ENCODE results near the gene NARS2. TPM values are rescaled to one million over a fixed set of nuclear protein-coding genes. Genes with fewer than 3 reads are reported as not detected.

Gene NARS2
- total and polyA plus RNA-seq, 9 donors = 13.2 to 24.5 (median 17.1) TPM

DNA sequence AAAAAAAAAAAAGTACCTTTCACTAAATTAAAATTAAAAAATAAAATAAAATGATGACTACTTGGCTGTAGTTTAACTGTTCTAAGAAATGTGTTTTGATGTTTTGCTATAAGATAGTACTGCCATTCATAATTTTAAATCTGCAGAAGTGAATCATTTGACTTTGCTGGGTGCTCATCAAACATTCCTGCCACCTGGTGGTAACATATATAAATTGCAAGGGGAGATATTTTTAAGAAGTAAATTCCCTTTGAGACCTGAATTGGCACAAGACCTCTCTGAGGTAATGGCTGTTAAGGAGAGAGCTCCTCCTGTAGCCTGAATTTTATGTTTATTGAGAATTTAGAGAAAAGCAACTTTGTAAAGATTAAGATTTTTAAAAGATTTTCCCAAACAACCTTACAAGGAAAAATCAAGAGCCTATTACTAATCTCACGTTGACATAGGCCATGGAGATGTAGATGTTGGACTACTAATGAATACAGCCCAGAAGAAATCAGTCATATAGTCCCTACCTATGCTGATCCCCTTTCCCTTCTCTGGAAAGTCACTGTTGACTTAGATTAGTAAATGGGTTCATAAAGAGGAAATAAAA lies 11.9 kb upstream of the NARS2 start:
- Histone ChIP-seq H3K36me3 (no peaks in the 10 kb centered on the region), H3K27ac (no peak overlapping the region), H3K4me1 (ENCODE audit: insufficient read depth) (no peaks in the 10 kb centered on the region), H3K4me3 (no peak overlapping the region), H3K9me3 (no peaks in the 10 kb centered on the region), H3K27me3 (no peaks in the 10 kb centered on the region)
- intact Hi-C loops (cut with DNase I) = no loop called here
- TF ChIP-seq EP300 (IDR thresholded peaks at IDR 0.05) (no peak), POLR2A (IDR thresholded peaks at IDR 0.05) (no peak)
- TF ChIP-seq, protein P1, sequence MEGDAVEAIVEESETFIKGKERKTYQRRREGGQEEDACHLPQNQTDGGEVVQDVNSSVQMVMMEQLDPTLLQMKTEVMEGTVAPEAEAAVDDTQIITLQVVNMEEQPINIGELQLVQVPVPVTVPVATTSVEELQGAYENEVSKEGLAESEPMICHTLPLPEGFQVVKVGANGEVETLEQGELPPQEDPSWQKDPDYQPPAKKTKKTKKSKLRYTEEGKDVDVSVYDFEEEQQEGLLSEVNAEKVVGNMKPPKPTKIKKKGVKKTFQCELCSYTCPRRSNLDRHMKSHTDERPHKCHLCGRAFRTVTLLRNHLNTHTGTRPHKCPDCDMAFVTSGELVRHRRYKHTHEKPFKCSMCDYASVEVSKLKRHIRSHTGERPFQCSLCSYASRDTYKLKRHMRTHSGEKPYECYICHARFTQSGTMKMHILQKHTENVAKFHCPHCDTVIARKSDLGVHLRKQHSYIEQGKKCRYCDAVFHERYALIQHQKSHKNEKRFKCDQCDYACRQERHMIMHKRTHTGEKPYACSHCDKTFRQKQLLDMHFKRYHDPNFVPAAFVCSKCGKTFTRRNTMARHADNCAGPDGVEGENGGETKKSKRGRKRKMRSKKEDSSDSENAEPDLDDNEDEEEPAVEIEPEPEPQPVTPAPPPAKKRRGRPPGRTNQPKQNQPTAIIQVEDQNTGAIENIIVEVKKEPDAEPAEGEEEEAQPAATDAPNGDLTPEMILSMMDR (IDR thresholded peaks at IDR 0.05) = no peak
- WGBS, 3 donors = 92 to 97% (median 93%) methylated on average over 1 of the region's 1 CpG
- no peak for DNase-seq

DNA sequence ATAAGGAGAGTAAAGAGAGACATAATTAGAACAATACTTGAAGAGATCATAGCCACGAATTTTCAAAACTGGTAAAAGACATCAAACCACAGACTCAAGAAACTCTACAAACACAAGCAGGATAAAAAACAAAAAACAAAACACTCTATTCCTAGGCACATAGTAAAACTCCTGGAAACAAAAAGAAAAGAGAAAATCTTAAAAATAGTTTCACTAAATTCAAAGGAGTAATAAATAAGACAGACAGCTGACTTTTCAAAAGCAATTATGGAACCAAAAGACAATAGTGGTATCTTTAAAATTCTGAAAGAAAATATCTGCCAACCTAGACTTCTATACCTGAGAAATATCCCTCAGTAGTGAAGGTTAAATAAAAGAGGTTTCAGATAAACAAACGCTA lies 9.2 kb upstream of the NARS2 start:
- H3K36me3 ChIP-seq = no peaks in the 10 kb centered on the region

DNA sequence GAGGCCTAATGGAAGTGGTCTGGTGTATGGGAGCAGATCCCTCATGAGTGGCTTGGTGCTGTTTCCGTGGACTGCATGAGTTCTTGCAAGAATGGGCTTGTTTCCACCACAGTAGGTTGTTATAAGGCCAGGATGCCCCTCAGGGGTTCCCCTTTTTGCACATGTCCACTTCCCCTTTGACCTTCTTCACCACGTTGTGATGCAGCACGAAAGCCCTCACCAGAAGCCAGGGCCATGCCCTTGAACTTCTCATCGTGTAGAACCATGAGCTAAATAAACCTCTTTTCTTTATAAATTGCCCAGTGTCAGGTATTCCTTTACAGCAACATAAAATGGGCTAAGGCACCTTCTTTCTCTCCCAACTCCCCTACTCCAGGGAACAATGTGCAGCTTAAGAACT lies 2.8 kb upstream of the NARS2 start:
- WGBS, 3 donors = 55 to 66% (median 61%) methylated on average over 4 of the region's 4 CpGs
- intact Hi-C loops (cut with DNase I) = loop anchor here in 1 of 4 donors (10.0 kb wide), 1 partner anchor 163 kb away; the partner anchor contains the start of gene GAB2
- H3K27ac ChIP-seq = no peak overlapping the region
- no peak for DNase-seq
- no peaks in the 10 kb centered on the region for H3K36me3 ChIP-seq
- TF ChIP-seq POLR2A (IDR thresholded peaks at IDR 0.05) = no peak
- TF ChIP-seq, protein P1 (IDR thresholded peaks at IDR 0.05) = no peak
- TF ChIP-seq EP300 (IDR thresholded peaks at IDR 0.05) = no peak
- H3K4me3 ChIP-seq = no peak overlapping the region
- H3K27me3 ChIP-seq = no peaks in the 10 kb centered on the region
- H3K9me3 ChIP-seq = no peaks in the 10 kb centered on the region
- H3K4me1 ChIP-seq (ENCODE audit: insufficient read depth) = peaks cover 6% of the 10 kb centered on the region

More for the DNA sequence above, 9.2 kb upstream of the NARS2 start:
- H3K9me3 ChIP-seq = no peaks in the 10 kb centered on the region
- no peaks in the 10 kb centered on the region for H3K27me3 ChIP-seq
- H3K4me3 ChIP-seq = no peak overlapping the region
- no peaks in the 10 kb centered on the region for H3K4me1 ChIP-seq (ENCODE audit: insufficient read depth)
- DNase-seq = no peak
- TF ChIP-seq EP300 (IDR thresholded peaks at IDR 0.05) = no peak
- 88 to 89% (median 89%) methylated on average over 2 of the region's 2 CpGs for WGBS, 3 donors
- intact Hi-C loops (cut with DNase I) = no loop called here
- no peak overlapping the region for H3K27ac ChIP-seq

DNA sequence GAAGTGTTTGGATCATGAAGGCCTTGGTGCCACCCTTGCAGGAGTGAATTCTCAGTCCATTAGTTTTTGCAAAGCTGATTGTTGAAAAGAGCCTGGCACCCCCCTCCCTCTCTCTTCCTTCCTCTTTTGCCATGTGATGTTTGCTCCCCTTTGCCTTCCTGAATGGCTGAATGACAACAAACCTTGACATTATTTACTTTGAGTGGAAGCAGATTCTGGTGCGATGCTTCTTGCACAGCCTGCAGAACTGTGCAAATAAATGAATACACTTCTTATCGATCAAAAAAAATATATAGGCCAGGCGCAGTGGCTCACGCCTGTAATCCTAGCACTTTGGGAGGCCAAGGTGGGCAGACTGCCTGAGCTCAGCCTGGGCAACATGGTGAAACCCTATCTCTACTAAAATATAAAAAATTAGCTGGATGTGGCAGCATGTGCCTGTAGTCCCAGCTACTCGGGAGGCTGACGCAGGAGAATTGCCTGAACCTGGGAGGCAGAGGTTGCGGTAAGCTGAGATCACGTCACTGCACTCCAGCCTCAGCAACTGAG lies 2.0 kb upstream of the NARS2 start:
- intact Hi-C loops (cut with DNase I) = loop anchor here in 1 of 4 donors (10.0 kb wide), 1 partner anchor 162 kb away; the partner anchor contains the start of gene GAB2
- TF ChIP-seq POLR2A (IDR thresholded peaks at IDR 0.05) = no peak
- TF ChIP-seq, protein P1 (IDR thresholded peaks at IDR 0.05) = no peak
- no peak for TF ChIP-seq EP300 (IDR thresholded peaks at IDR 0.05)
- H3K4me3 ChIP-seq = no peak overlapping the region
- WGBS, 3 donors = 88 to 91% (median 89%) methylated on average over 8 of the region's 8 CpGs
- no peaks in the 10 kb centered on the region for H3K36me3 ChIP-seq
- no peaks in the 10 kb centered on the region for H3K9me3 ChIP-seq
- H3K27ac ChIP-seq = no peak overlapping the region
- no peak for DNase-seq
- peaks cover 6% of the 10 kb centered on the region for H3K4me1 ChIP-seq (ENCODE audit: insufficient read depth)
- H3K27me3 ChIP-seq = no peaks in the 10 kb centered on the region

DNA sequence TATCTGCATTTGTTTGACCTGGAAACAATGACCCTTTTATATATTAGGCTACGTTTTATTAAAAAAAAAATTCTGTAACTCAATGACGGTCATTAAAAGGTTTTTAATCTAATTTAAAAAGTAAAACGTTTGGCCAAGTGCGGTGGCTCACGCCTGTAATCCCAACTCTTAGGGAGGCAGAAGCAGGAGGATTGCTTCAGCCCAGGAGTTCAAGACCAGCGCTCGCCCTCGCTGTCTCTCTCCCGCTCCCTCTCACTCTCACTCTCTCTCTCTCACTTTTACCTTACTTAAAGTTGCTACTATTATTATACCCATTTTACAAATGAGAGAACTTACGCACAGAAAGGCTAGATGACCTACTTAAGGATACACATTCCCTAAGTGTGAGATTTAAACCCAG lies 814 bp upstream of the NARS2 start:
- intact Hi-C loops (cut with DNase I) = loop anchor here in 1 of 4 donors (10.0 kb wide), 1 partner anchor 161 kb away; the partner anchor contains the start of gene GAB2
- no peak for DNase-seq
- 49 to 56% (median 52%) methylated on average over 10 of the region's 10 CpGs for WGBS, 3 donors
- TF ChIP-seq POLR2A (IDR thresholded peaks at IDR 0.05) (no peak), EP300 (IDR thresholded peaks at IDR 0.05) (no peak)
- TF ChIP-seq, protein P1 (IDR thresholded peaks at IDR 0.05) = no peak
- Histone ChIP-seq H3K4me1 (ENCODE audit: insufficient read depth) (peaks cover 6% of the 10 kb centered on the region), H3K27ac (peak overlapping the region in 1 of 2 donors; percentile 83), H3K4me3 (peak overlapping the region; percentile 51), H3K27me3 (no peaks in the 10 kb centered on the region), H3K9me3 (no peaks in the 10 kb centered on the region), H3K36me3 (no peaks in the 10 kb centered on the region)

All from ovary (tissue), 9 donors.